Measurements from ENCODE around the gene NCKAP5. TPM values are rescaled to one million over a fixed set of nuclear protein-coding genes. Genes with fewer than 3 reads are reported as not detected.
A peak's percentile ranks its signal among the peaks of the same experiment; 100 is the strongest.

NCKAP5 gene
- total and polyA plus RNA-seq, 2 of the 13 experiments (the other 11 are each of a cell fraction or from before 2014, with no cell fraction given) = 0.01 TPM; not detected in 1

- TF ChIP-seq GLMP (CRISPR knock-in tag; IDR thresholded peaks at IDR 0.05; ENCODE audit: borderline replicate concordance) (no peak), HOXA3 (CRISPR knock-in tag; IDR thresholded peaks at IDR 0.05) (no peak), SIN3A (IDR thresholded peaks at IDR 0.05; ENCODE audit: borderline replicate concordance, low read depth, low read length) (no peak), KLF9 (CRISPR knock-in tag; IDR thresholded peaks at IDR 0.05; ENCODE audit: low read depth) (no peak), KDM1A (CRISPR knock-in tag; IDR thresholded peaks at IDR 0.05) (no peak), ZNF83 (CRISPR knock-in tag; IDR thresholded peaks at IDR 0.05; ENCODE audit: borderline replicate concordance) (no peak), ZFP41 (CRISPR knock-in tag; IDR thresholded peaks at IDR 0.05; ENCODE audit: borderline replicate concordance) (no peak), ZHX1 (CRISPR knock-in tag; IDR thresholded peaks at IDR 0.05; ENCODE audit: low read depth) (no peak), ZNF660 (CRISPR knock-in tag; IDR thresholded peaks at IDR 0.05; ENCODE audit: borderline replicate concordance, low read depth) (no peak), ZSCAN22 (CRISPR knock-in tag; IDR thresholded peaks at IDR 0.05) (no peak), TFAP4 (IDR thresholded peaks at IDR 0.05; ENCODE audit: borderline replicate concordance, low read depth) (peak; percentile 89), ZEB1 (IDR thresholded peaks at IDR 0.05; ENCODE audit: insufficient replicate concordance, low read depth) (no peak), POGZ (CRISPR knock-in tag; IDR thresholded peaks at IDR 0.05) (peak; percentile 41; the same call in 1 of the 2 replicates), ZNF33A (CRISPR knock-in tag; IDR thresholded peaks at IDR 0.05; ENCODE audit: borderline replicate concordance) (no peak), ZSCAN5A (CRISPR knock-in tag; IDR thresholded peaks at IDR 0.05; ENCODE audit: borderline replicate concordance) (no peak), ZNF543 (CRISPR knock-in tag; IDR thresholded peaks at IDR 0.05) (no peak), FOSL2 (CRISPR knock-in tag; IDR thresholded peaks at IDR 0.05) (no peak; the same call in 1 of the 2 replicates), ZFP82 (CRISPR knock-in tag; IDR thresholded peaks at IDR 0.05; ENCODE audit: borderline replicate concordance) (no peak), ZXDC (CRISPR knock-in tag; IDR thresholded peaks at IDR 0.05) (no peak), ZFP90 (CRISPR knock-in tag; IDR thresholded peaks at IDR 0.05; ENCODE audit: borderline replicate concordance) (no peak), ZNF674 (CRISPR knock-in tag; IDR thresholded peaks at IDR 0.05; ENCODE audit: low read depth) (no peak)
Measured at GRCh38 chr2:132632000-132632649, 936.1 kb downstream of the NCKAP5 start (continued).

Data from HepG2 (cell line).